SU-DHL-6 (cell line): Measurements from ENCODE around the gene HPGDS.

Source experiments
- CTCF ChIP-seq: fragments of 200-600 bp; sonication (generic); IDR thresholded peaks from one replicate; pipeline ENCODE4 v1.5.1; 2017; ENCODE audit warnings: antibody characterized with exemption, mild to moderate bottlenecking, low read length, moderate library complexity; ENCODE audit not compliant: insufficient read depth, poor library complexity, severe bottlenecking
- EZH2phosphoT487 ChIP-seq: fragments of 200-600 bp; sonication (generic), shearing (Covaris generic); conservative IDR thresholded peaks from 2 replicates; pipeline ENCODE4 v1.6.1; 2018; ENCODE audit warnings: mild to moderate bottlenecking, antibody characterized with exemption, low read length, moderate library complexity, mixed read lengths

DNA sequence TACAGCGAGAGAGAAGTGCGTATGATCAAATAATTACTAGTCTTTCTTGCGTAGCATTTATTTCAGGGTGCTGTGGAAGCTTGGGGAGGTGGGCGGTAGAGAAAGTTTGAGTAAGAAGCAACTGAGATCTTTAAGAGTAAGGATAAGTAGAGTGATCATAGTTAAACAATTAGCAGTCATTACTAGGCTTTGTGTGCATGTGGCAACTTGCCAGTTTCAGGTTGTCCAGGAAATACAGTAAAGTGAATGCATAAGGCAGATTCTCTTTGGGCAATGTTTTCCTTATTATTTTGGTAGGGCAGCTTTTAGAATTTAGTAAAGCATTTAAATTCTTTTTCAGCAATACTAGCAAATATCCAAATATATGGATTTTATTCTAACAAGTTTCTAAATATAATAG is 57.0 kb downstream of the HPGDS start:
- no peak for TF ChIP-seq CTCF
- no peak for TF ChIP-seq EZH2phosphoT487
